Measurements from ENCODE around the gene TSR2.

Gene TSR2, protein sequence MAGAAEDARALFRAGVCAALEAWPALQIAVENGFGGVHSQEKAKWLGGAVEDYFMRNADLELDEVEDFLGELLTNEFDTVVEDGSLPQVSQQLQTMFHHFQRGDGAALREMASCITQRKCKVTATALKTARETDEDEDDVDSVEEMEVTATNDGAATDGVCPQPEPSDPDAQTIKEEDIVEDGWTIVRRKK

DNA sequence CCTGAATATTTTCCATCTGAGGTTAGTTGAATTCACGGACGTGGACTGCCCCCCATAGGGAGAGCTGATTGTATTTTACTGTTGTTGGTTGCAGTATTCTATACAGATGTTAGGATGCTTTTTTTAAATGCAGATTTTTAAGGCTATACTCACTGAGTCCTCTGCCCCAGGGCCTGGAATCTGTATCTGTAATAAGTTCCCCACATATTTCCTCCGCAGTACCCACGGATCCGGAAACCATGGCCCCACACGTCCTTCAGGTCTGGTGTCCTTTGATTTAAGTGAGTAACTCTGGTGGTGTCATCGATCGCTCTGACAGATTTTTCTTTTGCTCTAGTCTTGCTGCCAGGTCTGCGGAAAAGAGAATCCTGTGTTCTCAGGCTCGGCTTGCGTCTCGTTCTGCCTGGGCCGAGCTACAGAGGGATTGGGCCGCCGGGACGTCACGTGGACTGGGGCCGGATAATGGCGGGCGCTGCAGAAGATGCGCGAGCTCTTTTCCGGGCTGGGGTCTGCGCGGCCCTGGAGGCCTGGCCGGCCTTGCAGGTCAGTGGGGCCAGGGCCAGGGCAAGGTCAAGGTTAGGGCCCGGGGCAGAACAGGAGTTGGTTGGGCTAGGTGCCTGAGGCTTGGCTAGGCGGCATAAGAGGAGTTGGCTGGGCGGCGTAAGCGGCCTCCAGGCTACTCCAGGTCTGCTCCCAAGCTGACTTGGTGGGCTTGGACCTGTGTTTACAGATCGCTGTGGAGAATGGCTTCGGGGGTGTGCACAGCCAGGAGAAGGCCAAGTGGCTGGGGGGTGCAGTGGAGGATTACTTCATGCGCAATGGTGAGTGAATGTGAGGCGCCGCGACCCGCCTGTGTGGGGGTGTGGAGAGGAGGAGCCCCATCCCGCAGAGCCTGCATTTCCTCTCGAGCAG lies at the start of gene TSR2:
TSR2 (plus strand) TSS at position 445 of the 912 bp plus-strand sequence; CDS start at position 463, 18 bp downstream.
- peak; percentile 42 to 68 (median 54) for DNase-seq (ENCODE audit: low read depth in 3 of 3)

DNA sequence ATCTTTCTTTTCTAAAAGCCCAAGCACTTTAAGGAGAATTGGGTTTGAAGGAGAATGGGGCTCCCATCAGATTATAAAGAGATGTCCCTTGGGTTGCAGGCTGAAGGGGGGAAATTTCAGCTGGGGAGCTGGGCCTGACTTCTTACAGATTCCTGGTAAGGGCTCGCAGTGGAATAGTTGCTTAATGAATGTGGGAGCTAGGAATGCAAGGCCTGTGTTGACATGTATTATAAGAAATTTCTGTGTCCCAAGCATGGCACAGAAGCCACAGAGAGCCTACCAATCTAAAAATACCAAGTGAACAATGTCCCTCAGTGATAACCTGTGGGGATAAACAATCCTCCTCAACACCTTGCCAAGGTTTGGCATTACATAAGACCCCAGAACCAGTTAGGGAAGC lies 43.1 kb upstream of the TSR2 start:
- DNase-seq (ENCODE audit: low read depth in 3 of 3): no peak

DNA sequence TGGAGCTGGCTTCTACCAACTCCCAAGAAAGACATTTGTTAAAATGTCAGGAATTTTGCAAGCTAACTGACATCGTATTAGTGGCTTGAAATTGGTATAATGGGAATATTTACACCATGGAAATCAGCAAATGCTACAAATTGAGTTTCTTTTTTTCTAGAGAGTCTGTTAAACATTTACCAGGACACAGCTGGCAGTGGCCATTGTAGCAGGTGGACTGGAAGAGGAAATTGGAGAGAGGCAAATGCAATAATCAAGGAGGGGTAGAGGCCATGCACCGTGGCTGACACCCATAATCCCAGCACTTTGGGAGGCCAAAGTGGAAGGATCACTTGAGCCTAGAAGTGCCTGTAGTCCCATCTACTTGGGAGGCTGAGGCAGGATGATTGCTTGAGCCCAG lies 32.9 kb upstream of the TSR2 start:
- no peak for DNase-seq (ENCODE audit: low read depth in 3 of 3)

DNA sequence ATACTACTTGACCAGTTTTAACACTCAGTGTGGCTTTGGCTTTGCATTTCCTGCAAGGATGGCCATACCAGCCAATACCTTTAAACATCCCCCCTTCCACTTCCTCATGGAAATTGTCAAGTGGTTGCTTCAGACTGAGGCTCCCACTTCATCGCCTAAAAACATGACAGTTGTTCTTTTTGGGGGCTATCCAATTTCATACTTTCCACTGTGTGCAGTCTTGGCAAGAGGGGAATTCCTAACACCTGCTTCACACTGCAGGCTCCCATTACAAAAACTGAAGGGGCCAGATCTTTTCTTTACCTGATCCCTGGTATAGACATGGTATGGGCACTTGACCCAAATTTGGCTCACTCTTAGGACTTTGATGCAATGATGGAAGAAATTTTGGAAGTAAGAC lies 28.5 kb upstream of the TSR2 start:
- DNase-seq (ENCODE audit: low read depth in 3 of 3): no peak

DNA sequence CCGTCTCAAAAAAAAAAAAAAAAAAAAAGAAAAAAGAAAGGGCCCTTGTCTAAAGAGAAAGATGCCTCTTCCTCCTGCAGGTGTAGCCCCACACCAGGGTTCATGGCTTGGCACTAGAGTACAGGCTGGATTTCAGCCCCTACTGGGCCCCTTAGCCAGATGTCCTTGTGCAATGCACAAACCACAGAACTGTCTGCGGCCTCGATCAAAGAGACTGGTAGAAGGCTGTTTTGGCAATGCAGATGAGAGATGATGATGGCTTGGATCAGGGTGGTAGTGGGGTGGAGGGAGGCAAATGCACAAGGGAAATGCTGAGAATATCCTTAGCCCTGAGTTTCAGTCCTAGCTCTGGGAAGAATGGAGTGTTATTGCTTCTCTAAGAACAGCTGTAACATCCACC lies 26.5 kb upstream of the TSR2 start:
- DNase-seq (ENCODE audit: low read depth in 3 of 3): no peak

DNA sequence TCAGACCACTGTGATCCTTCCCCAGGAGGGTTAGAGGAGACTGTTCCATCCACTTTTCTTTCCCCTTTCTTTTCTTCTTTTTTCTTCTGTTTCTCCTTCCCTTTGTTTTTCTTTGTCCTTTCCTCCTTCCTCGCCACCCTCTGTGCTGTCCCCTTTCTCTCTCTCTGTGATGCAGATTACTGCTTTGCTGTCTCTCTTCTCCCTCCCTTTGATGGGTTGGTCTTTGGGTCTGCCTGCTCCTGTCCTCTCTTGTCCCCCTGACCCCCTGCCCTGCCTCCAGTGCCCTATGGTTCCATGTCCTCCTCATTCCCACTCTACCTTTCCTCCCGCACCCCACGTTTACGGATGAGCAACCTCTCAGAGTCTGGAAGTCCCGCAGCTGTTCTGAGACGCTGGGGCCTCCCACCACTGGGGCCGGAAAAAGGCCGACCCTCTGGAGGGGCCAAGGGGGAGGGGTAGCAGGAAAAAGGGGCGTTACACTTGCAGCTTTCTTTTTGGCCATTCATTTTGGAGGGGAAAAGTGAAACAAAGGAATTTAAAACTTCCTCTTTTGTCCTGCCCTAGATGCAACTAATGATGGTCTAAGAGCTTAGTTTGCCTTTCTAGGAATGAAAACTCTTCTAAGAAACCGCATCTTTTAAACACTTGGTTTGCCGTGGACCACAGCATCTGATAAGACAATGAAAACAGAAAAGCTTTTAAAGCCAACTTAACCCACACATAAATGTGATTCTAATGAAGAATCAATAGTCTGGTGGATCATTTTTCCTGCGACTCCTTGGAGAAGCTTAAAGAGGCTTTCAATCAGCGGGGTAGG lies 24.5 kb upstream of the TSR2 start:
- no peak for DNase-seq (ENCODE audit: low read depth in 3 of 3)

DNA sequence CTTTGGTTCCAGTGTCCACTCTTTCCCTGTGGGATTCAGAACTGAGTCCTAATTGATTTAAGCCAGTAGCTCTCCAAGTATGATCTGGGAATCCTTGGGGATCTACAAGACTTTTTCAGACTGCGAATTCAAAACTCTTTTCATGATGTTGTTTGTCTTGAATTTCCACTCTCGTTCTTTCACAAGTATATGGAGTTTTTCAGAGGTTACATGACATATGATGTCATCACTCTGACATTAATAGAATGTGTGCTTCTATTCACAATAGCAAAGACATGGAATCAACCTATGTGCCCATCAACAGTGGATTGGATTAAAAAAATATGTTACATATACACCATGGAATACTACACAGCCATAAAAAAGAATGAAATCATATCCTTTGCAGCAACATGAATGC lies 23.2 kb upstream of the TSR2 start:
- no peak for DNase-seq (ENCODE audit: low read depth in 3 of 3)

DNA sequence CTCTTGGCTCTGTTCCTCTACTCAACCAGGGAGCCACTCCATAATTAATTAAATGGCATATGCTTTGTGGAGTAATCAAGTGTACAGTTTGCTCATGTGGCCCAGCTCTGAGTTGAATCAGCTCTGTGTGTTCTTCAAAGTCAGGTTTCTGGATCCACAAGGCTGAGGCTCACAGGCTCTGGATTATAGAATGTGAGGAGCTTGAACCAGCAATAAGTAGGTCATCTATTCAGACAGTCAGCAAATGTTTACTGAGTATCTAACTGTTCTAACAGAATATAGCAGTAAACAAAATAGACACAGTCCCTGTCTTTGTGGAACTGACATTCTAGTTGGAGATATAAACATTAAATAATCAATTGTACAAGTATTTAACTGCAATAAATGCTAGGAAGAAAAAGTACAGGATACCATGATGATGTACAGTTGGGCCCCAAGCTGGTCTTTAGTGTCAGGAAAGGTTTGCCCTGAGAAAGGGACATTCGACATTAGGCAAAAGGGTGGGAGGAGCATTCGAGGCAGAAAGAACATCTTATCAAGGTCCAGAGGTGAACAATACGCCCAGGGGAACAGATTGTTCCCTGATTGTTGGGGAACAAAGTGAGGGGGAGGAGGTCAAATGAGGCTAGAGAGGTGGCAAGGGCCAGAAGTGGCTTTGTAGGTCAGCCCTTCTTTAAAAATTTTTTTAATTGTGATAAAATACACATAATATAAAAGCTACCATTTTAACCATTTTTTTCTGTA lies 20.5 kb upstream of the TSR2 start:
- DNase-seq (ENCODE audit: low read depth in 3 of 3): no peak

DNA sequence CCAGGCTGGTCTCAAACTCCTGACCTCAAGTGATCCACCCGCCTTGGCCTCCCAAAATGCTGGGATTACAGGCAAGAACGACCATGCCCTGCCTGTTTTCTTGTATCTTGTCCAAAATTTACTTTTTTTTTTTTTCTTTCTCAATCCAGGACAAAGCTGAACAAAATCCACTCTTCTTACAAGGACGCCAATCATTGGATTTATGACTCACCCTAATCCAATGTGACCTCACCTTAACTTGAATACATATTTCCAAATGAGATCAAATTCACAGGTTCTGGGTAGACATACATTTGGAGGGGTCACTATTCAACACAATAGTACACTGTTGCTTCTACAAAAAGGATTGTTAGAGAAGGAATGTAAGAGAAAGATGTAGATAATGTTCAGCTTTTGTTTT lies 18.0 kb upstream of the TSR2 start:
- DNase-seq (ENCODE audit: low read depth in 3 of 3): no peak

DNA sequence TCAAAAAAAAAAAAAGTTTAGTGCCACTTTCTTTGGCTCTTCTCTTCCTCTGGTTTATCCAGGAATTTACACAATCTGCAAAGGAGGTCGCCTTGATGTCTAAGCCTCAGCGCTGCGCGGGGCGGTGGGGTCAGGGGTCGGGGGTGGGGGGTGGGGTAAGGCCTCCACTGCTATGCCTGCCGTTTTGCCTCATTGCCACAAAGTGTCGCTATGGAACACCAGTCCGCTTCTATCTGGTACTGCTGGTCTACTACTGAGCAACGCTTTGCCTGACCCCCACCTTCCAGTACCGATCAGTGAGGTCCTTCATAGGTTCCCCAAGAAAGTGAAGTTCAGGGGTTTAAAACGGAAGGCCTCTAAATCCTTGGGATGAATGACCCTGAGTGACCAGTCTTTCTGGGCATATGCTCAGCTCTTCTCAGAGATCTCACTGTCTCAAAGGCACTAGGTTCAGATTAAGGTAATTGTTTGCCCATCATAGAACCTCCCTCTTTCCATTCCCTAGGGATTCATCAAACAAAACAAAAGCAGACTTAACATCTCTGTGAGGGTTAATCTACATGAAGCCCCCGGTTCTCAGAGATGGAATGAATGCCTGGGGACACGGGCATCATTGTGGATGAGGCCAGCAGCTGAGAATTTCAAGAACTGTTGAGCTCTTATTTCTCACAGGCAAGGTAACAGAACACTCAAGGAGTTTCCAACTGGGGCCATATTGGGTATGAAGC lies 16.9 kb upstream of the TSR2 start:
- DNase-seq (ENCODE audit: low read depth in 3 of 3): no peak

DNA sequence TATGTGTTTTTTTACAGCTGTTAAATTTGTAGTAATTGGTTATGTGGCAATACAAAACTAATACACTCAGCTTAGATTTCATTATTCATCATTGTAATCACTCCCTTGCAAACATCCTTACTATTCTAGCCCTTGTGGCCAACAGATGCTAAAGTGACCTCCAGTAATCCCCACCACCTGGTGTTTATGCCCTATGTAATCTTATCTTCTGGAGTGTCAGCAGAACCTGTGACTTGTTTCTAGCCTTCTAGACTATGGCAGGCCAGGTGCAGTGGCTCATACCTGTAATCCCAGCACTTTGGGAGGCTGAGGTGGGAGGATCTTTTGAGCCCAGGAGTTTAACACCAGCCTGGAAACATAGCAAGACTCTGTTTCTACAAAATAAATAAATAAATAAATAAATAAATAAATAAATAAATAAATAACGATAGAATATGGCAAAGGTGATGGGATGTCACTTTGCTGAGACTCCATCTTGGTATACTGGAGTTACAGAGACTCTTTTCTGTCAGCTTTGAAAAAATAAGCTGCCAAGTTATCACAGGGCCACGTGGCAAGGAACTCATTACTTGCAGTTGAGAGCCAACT lies 12.3 kb upstream of the TSR2 start:
- no peak for DNase-seq (ENCODE audit: low read depth in 3 of 3)

DNA sequence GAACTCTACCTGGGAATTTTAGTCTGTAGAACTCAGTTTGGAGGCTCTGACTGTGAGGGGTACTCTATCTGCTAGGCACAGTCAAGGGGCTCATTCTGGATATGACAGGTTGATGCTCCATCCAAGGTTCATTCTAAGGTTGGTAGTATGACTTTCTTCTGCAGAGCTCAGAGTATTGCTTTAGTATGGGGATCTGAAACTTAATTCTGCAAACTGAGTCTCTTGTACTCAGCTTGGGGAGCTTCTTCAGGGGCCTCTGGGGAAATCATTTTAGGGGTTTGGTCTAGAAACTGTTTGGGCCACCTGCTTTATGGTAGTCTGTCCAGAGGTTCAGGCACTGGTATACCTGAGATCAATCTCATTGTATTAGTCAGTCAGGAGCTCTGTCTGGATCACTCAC lies 9.7 kb upstream of the TSR2 start:
- no peak for DNase-seq (ENCODE audit: low read depth in 3 of 3)

DNA sequence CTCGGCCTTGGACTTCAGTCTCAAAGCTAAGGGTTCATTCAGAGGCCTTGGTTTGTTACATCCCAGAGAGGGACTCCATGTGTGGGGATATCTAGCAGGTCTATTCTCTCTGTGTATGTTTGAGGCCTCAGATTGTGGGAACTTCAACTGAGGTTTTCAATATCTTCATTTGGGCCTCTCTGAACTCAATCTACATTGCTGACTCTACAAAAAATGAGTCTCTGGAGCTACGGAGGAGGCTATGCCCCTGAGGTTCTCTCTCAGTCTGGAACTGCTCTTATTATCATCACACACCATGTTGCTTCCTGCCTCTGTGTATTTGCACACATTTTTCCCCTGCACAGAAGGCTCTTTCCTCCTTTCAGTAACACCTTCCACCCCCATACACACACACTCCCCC lies 5.1 kb upstream of the TSR2 start:
- DNase-seq (ENCODE audit: low read depth in 3 of 3): no peak

DNA sequence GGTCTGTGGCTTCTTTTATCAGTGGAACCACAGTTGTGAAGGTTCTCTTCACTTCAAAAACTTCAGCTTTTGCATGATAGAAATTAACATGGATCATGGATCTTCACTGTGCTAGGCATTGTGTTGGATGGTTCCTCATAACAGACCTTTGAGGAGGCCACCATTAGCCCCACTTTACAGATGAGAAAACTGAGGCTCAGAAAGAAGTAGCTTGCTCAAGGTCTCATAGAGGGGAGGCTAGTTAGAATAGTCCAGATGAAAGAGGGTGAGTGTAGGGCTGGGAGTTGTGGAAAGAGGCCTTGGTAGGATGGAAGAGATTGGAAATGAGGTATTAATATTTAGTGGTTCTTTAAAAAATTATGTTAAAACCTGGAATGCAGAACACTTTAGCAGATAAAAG lies 2.6 kb downstream of the TSR2 start:
- DNase-seq (ENCODE audit: low read depth in 3 of 3): no peak

DNA sequence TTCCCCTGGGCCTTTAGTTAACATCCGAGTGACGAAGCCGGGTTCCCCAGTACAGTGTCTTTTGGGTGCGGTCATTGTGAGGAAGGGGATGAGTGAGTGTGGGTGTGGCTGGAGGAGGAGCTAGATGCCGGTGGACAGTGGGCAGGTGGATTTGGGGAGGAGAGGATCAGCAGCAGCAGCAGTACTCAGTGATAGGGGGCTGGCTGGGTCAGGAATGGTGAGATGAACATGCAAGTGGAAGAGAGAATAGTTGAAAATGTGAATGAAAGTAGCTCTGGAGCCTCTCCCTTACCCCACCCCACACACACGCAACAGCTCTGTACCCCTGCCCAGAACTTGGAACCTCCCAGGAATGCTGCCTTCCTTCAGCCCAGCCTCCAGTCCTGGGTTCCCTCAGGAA lies 4.5 kb downstream of the TSR2 start:
- no peak for DNase-seq (ENCODE audit: low read depth in 3 of 3)

DNA sequence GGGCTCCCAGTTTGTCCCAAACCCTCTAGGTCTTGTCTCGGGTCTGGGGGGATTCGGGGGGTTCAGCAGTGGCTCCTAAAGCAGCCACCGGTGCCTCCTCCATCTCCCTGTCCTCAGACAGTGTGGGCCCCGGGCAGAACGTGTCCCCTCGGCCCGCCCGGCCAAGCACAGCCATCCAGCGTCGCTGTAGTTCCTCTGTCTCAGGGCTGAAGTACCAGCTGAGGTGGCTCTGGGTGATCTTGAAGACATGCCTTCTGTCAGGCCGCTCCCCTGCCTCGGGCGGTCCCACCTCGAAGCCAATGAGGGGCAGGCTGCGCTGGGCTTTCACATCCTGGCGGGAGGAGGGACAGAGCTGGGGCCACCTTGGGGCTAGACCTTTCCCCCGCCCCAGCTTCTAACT lies 5.9 kb downstream of the TSR2 start:
- DNase-seq (ENCODE audit: low read depth in 3 of 3): no peak

DNA sequence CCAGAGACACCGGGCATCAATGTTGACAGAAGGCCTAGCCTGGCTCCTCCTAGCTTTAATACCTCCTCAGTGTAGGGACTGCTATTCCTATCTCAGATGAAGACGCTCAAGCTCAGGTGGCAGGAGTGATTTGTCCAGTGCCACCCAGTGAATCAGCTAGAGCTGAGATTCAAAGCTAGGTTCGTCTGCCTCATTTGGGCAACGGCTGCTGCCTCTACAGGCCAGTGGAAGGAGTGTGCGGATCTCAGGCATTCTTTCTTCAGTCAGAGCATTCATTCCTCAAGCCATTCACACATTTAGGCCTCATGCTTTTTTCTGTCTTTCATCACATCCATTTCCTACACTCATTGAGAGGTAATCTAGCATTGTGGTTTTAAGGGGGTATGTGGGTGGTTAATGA lies 7.3 kb downstream of the TSR2 start:
- no peak for DNase-seq (ENCODE audit: low read depth in 3 of 3)

DNA sequence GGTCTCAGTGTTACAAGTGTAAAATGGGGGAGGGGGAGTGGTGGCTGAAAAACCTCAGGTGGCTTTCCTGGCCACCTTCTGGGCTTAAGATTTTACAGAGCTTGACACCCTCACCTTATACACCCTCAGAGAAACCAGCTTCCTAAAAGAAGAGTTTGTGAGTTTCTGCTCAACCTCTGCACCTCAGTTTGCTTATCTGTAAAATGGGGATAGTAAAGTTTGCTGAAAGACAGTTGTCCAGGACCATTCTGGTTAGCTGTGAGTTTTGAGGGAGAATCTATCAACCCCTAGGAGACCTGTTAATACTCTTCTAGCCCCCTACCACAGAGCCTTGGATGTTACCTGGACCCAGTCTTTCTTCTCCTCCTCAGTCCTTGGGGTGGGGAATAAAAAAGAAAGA lies 9.7 kb downstream of the TSR2 start:
- DNase-seq (ENCODE audit: low read depth in 3 of 3): no peak

DNA sequence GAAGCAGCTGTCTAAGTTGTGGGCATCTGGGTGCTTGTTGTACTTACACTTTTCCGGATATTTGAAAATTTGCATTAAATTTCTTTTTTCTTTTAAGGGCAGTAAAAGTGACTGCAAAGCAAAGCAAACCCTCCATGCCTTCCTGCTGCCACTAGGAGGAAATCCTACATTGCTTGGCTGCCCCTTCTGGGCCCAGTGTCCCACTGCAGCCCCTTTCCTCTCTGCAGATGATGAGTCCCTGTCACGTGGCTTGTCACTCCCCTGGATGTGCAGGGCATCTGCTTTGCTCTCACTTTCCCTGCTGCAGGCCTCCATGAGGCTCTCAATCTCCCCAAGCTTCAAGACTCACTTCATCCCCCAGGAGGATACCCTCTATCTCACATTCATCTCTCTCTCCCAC lies 12.7 kb downstream of the TSR2 start:
- no peak for DNase-seq (ENCODE audit: low read depth in 3 of 3)

DNA sequence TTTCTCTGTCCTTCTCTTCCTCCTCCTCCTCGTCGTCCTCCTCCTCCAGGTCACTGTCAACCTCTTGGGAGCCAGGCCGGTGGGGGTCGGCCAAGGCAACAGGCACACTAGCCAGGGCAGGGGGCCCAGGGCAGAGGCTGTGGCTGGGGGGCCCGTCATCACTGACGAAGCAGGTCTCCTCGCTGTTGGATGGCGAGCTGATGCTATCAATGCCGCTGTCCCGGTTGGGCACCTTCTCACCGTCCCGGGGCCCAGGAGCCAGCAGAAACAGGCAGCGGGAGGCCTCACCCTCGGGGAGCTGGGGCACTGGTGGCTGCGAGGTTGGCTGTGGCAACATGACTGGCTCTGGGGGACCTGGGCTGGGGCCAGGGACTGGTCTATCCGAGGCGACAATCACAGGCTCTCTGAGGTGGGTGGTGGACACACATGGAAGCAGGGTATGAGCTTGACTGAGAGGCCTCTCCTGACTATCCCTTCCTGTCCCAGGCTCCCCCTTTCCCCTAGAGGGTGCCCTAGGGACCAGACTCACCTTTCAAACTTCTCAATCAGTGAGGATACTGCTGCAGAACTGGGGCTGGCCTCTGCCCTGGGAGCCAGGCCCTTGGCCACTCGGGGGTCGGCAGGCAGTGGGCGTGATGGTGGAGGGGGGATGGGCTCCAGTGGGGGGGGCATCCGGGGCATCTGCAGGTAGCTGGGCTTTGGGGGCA lies 30.0 kb downstream of the TSR2 start:
- no peak for DNase-seq (ENCODE audit: low read depth in 3 of 3)
